Subcutaneous adipose tissue (tissue), 4 donors: Measurements from ENCODE around the gene ARHGDIA. TPM values are rescaled to one million over a fixed set of nuclear protein-coding genes. Genes with fewer than 3 reads are reported as not detected.

Experiments used
- CTCF ChIP-seq: fragments of 450-650 bp; IDR thresholded peaks from one replicate; pipeline ENCODE4 v1.5.1; 2016; ENCODE audit warnings: low read depth, mild to moderate bottlenecking, control low read depth, antibody characterized with exemption, moderate library complexity
- total RNA-seq, 4 donors: library from RNA; depleted of rRNA; stranded (reverse); fragments of >200 nt; gene quantifications; one replicate each; pipeline ENCODE4 v1.1.0, GENCODE V29; 2016

The ARHGDIA gene
- total RNA-seq, 4 donors from 2014 or later: 116 to 235 (median 167) TPM

GRCh38 chr17:81904600-81905423 lies 33.7 kb upstream of the ARHGDIA start:
- TF ChIP-seq CTCF: no peak

GRCh38 chr17:81903896-81904599 lies 32.9 kb upstream of the ARHGDIA start:
- TF ChIP-seq CTCF: no peak

- no peak for TF ChIP-seq CTCF
These were observed 32.3 kb upstream of the ARHGDIA start for GRCh38 chr17:81903415-81903831.

- TF ChIP-seq CTCF: no peak
These were observed 31.7 kb upstream of the ARHGDIA start for GRCh38 chr17:81902653-81903414.

- TF ChIP-seq CTCF: no peak
These were observed 31.0 kb upstream of the ARHGDIA start, which contains the start of gene NPB for GRCh38 chr17:81902023-81902652. TSS of gene NPB (plus strand) at chr17:81902238. CDS start at chr17:81902278, 40 bp downstream.

GRCh38 chr17:81901167-81902022 lies 30.3 kb upstream of the ARHGDIA start:
- no peak for TF ChIP-seq CTCF
